ENCODE measurements around the gene SLC5A6. TPM values are rescaled to one million over a fixed set of nuclear protein-coding genes. Genes with fewer than 3 reads are reported as not detected.

SLC5A6 gene
- total RNA-seq, 1 experiment from 2014 or later: 122 TPM

- Histone ChIP-seq H3K23ac (ENCODE audit: insufficient read length, low read depth, low read length) (no peak overlapping the region), H2BK12ac (ENCODE audit: insufficient read length, low read depth, low read length) (no peak overlapping the region), H3K9ac (ENCODE audit: extremely low read depth, insufficient read length, low read length) (no peak overlapping the region), H3K18ac (ENCODE audit: insufficient read length, low read depth, low read length) (peak overlapping the region; percentile 56), H4K91ac (ENCODE audit: insufficient read length, low read depth, low read length) (no peak overlapping the region), H4K20me1 (ENCODE audit: control insufficient read depth, insufficient read depth, insufficient read length) (no peaks in the 10 kb centered on the region), H3K4me1 (ENCODE audit: insufficient read depth, low read length) (no peaks in the 10 kb centered on the region), H4K5ac (ENCODE audit: insufficient read length, low read depth, low read length) (no peak overlapping the region), H3K9me3 (ENCODE audit: control insufficient read depth, low read depth, low read length) (no peaks in the 10 kb centered on the region), H3K27ac (ENCODE audit: insufficient read length, low read depth, low read length) (no peak overlapping the region), H2BK5ac (ENCODE audit: insufficient read length, low read length) (no peak overlapping the region), H3K79me2 (ENCODE audit: insufficient read depth, low read length) (no peaks in the 10 kb centered on the region), H3K23me2 (ENCODE audit: insufficient read length, low read depth, low read length, poor library complexity, severe bottlenecking) (no peaks in the 10 kb centered on the region), H2BK20ac (ENCODE audit: low read depth, low read length, poor library complexity, severe bottlenecking) (no peak overlapping the region), H3K14ac (ENCODE audit: insufficient read depth, low read length) (no peak overlapping the region), H3K79me1 (ENCODE audit: insufficient read depth, low read depth, low read length, poor library complexity, severe bottlenecking) (no peaks in the 10 kb centered on the region), H2AK5ac (ENCODE audit: insufficient read length, low read length) (no peak overlapping the region), H3T11ph (ENCODE audit: low read length) (no peak overlapping the region), H2BK120ac (ENCODE audit: low read depth, low read length, poor library complexity, severe bottlenecking) (no peak overlapping the region), H2AFZ (ENCODE audit: low read length) (peak overlapping the region; percentile 70), H3K27me3 (ENCODE audit: insufficient read depth, low read length) (no peaks in the 10 kb centered on the region), H3K56ac (ENCODE audit: insufficient read length, low read depth, low read length) (no peak overlapping the region), H3K4me2 (ENCODE audit: insufficient read depth, insufficient read length, low read length) (peak overlapping the region; percentile 32), H3K4ac (ENCODE audit: low read depth, low read length) (no peak overlapping the region), H4K8ac (replicated peaks; ENCODE audit: insufficient read length, low read depth, low read length) (no peak overlapping the region), H2BK15ac (ENCODE audit: low read depth, low read length) (no peak overlapping the region)
- no CpG with 5 or more reads among the region's 22 CpGs for WGBS (ENCODE audit: extremely low coverage, insufficient read length, low lambda C conversion rate)
- H3K36me3 Mint-ChIP-seq (ENCODE audit: insufficient read depth in 1 of 3, low read depth in 3 of 3): peaks cover 0 to 2% (median 0%) of the 10 kb centered on the region in 3 experiments; a peak in 1 of 7 replicates
- peak overlapping the region; percentile 34 to 73 for H3K4me3 Mint-ChIP-seq
- H3K27ac Mint-ChIP-seq: peak overlapping the region in 1 of 3 experiments; percentile 44; a peak in 2 of 7 replicates
- H3K27me3 Mint-ChIP-seq (ENCODE audit: low read depth): peaks cover 36% of the 10 kb centered on the region
- H3K4me1 Mint-ChIP-seq: peaks cover 13 to 18% of the 10 kb centered on the region in 2 experiments
- H3K9me3 Mint-ChIP-seq: no peaks in the 10 kb centered on the region
- DNase-seq: peak; percentile 87
- TF ChIP-seq CTCF (conservative IDR thresholded peaks at IDR 0.05): peak; percentile 97
Observed at GRCh38 chr2:27249891-27250651, 38.0 kb upstream of the SLC5A6 start.
